Lung (tissue), 12 donors: ENCODE data around the gene TBC1D21. TPM values are rescaled to one million over a fixed set of nuclear protein-coding genes. Genes with fewer than 3 reads are reported as not detected.

Source experiments
- ATAC-seq: fragments of 200-7000 bp; cut with Tn5 transposase; one replicate; pipeline ENCODE4 v1.9.1; 2020; ENCODE audit warnings: moderate number of reproducible peaks; ENCODE audit not compliant: insufficient read depth, low FRiP score
- DNase-seq, 3 donors: peaks; one replicate each; pipeline ENCODE4 v3.0.0-alpha.2; 2013 to 2017
- H3K27ac ChIP-seq, 2 donors: one replicate each; pipeline ENCODE4 v1.5.1; 2013; ENCODE audit warnings: mild to moderate bottlenecking in 2 of 2, moderate library complexity in 2 of 2, control low read depth in 1 of 2, inconsistent platforms in 1 of 2, low read depth in 1 of 2, low read length in 1 of 2
- H3K27me3 ChIP-seq, 3 donors: one replicate each; pipeline ENCODE4 v1.5.1; 2013; ENCODE audit warnings: low read length in 2 of 3; ENCODE audit not compliant: control insufficient read depth in 3 of 3, insufficient read depth in 3 of 3
- H3K36me3 ChIP-seq, 4 donors: one replicate each; pipeline ENCODE4 v1.5.1; 2013; ENCODE audit warnings: low read length in 4 of 4, mild to moderate bottlenecking in 1 of 4, moderate library complexity in 1 of 4; ENCODE audit not compliant: control insufficient read depth in 4 of 4, insufficient read depth in 4 of 4
- H3K4me1 ChIP-seq, 5 donors: one replicate each; pipeline ENCODE4 v1.5.1; 2013; ENCODE audit warnings: low read length in 5 of 5, mild to moderate bottlenecking in 2 of 5, moderate library complexity in 1 of 5; ENCODE audit not compliant: control insufficient read depth in 5 of 5, insufficient read depth in 5 of 5
- H3K4me3 ChIP-seq: one replicate; pipeline ENCODE4 v1.5.1; 2013; ENCODE audit warnings: mild to moderate bottlenecking, control low read depth, moderate library complexity
- H3K9ac ChIP-seq, 2 donors: one replicate each; pipeline ENCODE4 v1.5.1; 2013; ENCODE audit warnings: low read length in 2 of 2, control low read depth in 1 of 2; ENCODE audit not compliant: insufficient read depth in 1 of 2
- H3K9me3 ChIP-seq, 4 donors: one replicate each; pipeline ENCODE4 v1.5.1; 2013; ENCODE audit warnings: low read length in 3 of 4, mild to moderate bottlenecking in 1 of 4, moderate library complexity in 1 of 4; ENCODE audit not compliant: control insufficient read depth in 4 of 4, insufficient read depth in 3 of 4
- CTCF ChIP-seq: IDR thresholded peaks from 2 replicates; pipeline ENCODE4 v1.5.1; 2012; ENCODE audit warnings: mild to moderate bottlenecking; ENCODE audit errors: control extremely low read depth, extremely low read depth
- WGBS, 2 donors: extraction: QIAGEN DNeasy Blood & Tissue Kit; methylation state at CpG; one replicate each; pipeline ENCODE4 v1.1.7; 2013; 5-methylcytosine and 5-hydroxymethylcytosine counted together
- polyA plus RNA-seq, 2 donors: library from polyadenylated mRNA; stranded (reverse); fragments of 200-250 nt; gene quantifications; one replicate each; pipeline ENCODE4 v1.2.1, GENCODE V29; 2013
- total RNA-seq, 2 donors: library from RNA; depleted of rRNA in 1 of 2; stranded (reverse); fragments of >200 nt in 1 of 2; gene quantifications; one replicate each; pipeline ENCODE4 v1.2.1, GENCODE V29; 2014 to 2021
- donor health status: control.
- donor health status: control.
- donor health status: Bipolar disorder and iron deficiency.
- donor health status: healthy.
- donor health status: DM: yes; HTN: yes; CAD: no.

Gene TBC1D21
- total and polyA plus RNA-seq, 4 donors, result not detected

GRCh38 chr15:73873889-73874511, 636 bp downstream of the TBC1D21 start:
- DNase-seq (peak in 2 of 3 donors; percentile 54 to 66), ATAC-seq (no peak)
- Histone ChIP-seq H3K36me3 (no peaks in the 10 kb centered on the region), H3K4me3 (no peak overlapping the region), H3K9ac (no peak overlapping the region), H3K4me1 (peaks cover 0 to 11% (median 0%) of the 10 kb centered on the region in 5 donors), H3K27ac (no peak overlapping the region), H3K27me3 (peaks cover 0 to 3% (median 3%) of the 10 kb centered on the region in 3 donors), H3K9me3 (peaks cover 0 to 4% (median 0%) of the 10 kb centered on the region in 4 donors)
- peak; percentile 39 for TF ChIP-seq CTCF
- WGBS, 2 donors, result 36 to 37% methylated on average over 6 of the region's 6 CpGs

GRCh38 chr15:73879426-73879825, 6.1 kb downstream of the TBC1D21 start:
- Histone ChIP-seq H3K27me3 (peaks cover 0 to 6% (median 0%) of the 10 kb centered on the region in 3 donors), H3K36me3 (no peaks in the 10 kb centered on the region), H3K27ac (no peak overlapping the region), H3K4me3 (no peak overlapping the region), H3K9me3 (peaks cover 0 to 1% (median 0%) of the 10 kb centered on the region in 4 donors), H3K9ac (no peak overlapping the region), H3K4me1 (no peaks in the 10 kb centered on the region)
- no peak for DNase-seq
- ATAC-seq, result no peak
- TF ChIP-seq CTCF, result no peak
- WGBS, 2 donors, result 73% methylated on average over 3 of the region's 3 CpGs

- Histone ChIP-seq H3K4me1 (no peaks in the 10 kb centered on the region), H3K36me3 (no peaks in the 10 kb centered on the region), H3K27ac (no peak overlapping the region), H3K9ac (no peak overlapping the region), H3K4me3 (no peak overlapping the region), H3K27me3 (peaks cover 0 to 6% (median 0%) of the 10 kb centered on the region in 3 donors), H3K9me3 (peaks cover 0 to 1% (median 0%) of the 10 kb centered on the region in 4 donors)
- ATAC-seq (no peak), DNase-seq (no peak)
- 77 to 83% methylated on average over 12 of the region's 12 CpGs for WGBS, 2 donors
- no peak for TF ChIP-seq CTCF
Measured at GRCh38 chr15:73881579-73882320, 8.4 kb downstream of the TBC1D21 start.
